Naive thymus-derived CD8-positive, alpha-beta T cell (primary cell): ENCODE results near the gene PPP1R13B. TPM values are rescaled to one million over a fixed set of nuclear protein-coding genes. Genes with fewer than 3 reads are reported as not detected.

Experiments
- ATAC-seq, 2 donors: fragments of 150-1000 bp; cut with Tn5 transposase in 1 of 2; sonication (Bioruptor Pico), chemical (Tn5 transposase) in 1 of 2; 1 replicate in 1 of 2; 2 replicates in 1 of 2; pipeline ENCODE4 v1.10.0; 2021; ENCODE audit warnings: mild to moderate bottlenecking in 2 of 2, moderate library complexity in 2 of 2
- POLR2A ChIA-PET: fragments of 350-600 bp; sonication (Branson Sonifier 250); formaldehyde crosslinking; loops from one replicate; lab custom pipeline; 2021; ENCODE audit warnings: antibody characterized with exemption; lab: Charles Lee
- DNase-seq, 10 donors: peaks; one replicate each; pipeline versions ENCODE4 v3.0.0 to v3.0.0-alpha.2; 2020 to 2022
- H3K27ac Mint-ChIP-seq, 10 donors: one replicate each; pipeline ENCODE4 v1.8.0; 2020 to 2022; ENCODE audit warnings: mild to moderate bottlenecking in 10 of 10, mixed read lengths in 10 of 10, moderate library complexity in 4 of 10, inconsistent platforms in 1 of 10
- H3K27me3 Mint-ChIP-seq, 5 donors: one replicate each; pipeline ENCODE4 v1.8.0; 2021 to 2022; ENCODE audit warnings: mixed read lengths in 5 of 5
- H3K36me3 Mint-ChIP-seq, 3 donors: one replicate each; pipeline ENCODE4 v1.8.0; 2020 to 2022; ENCODE audit warnings: mixed read lengths in 3 of 3, mild to moderate bottlenecking in 2 of 3, inconsistent platforms in 1 of 3
- H3K4me1 Mint-ChIP-seq, 4 donors: one replicate each; pipeline ENCODE4 v1.8.0; 2021 to 2022; ENCODE audit warnings: mixed read lengths in 4 of 4
- H3K4me3 Mint-ChIP-seq, 10 donors: one replicate each; pipeline ENCODE4 v1.8.0; 2020 to 2022; ENCODE audit warnings: mild to moderate bottlenecking in 10 of 10, mixed read lengths in 10 of 10, moderate library complexity in 6 of 10, inconsistent platforms in 1 of 10
- H3K9me3 Mint-ChIP-seq, 9 donors: one replicate each; pipeline ENCODE4 v1.8.0; 2020 to 2022; ENCODE audit warnings: mixed read lengths in 9 of 9, mild to moderate bottlenecking in 3 of 9, inconsistent platforms in 1 of 9, moderate library complexity in 1 of 9
- polyA plus RNA-seq, 3 donors: library from polyadenylated mRNA; unstranded; fragments of 300-500 nt; fragmentation: Illumina TruSeq; gene quantifications; one replicate each; pipeline ENCODE4 v1.2.3, GENCODE V29; 2021
- total RNA-seq, 8 experiments: library from RNA in 2 of 8; stranded (reverse) in 2 of 8; gene quantifications; one replicate each; pipeline ENCODE4 v1.2.3 and lab custom pipeline; 2021 to 2026

The PPP1R13B gene
- total and polyA plus RNA-seq, 5 experiments from 2014 or later = 2.5 to 40.3 (median 6.8) TPM

DNA sequence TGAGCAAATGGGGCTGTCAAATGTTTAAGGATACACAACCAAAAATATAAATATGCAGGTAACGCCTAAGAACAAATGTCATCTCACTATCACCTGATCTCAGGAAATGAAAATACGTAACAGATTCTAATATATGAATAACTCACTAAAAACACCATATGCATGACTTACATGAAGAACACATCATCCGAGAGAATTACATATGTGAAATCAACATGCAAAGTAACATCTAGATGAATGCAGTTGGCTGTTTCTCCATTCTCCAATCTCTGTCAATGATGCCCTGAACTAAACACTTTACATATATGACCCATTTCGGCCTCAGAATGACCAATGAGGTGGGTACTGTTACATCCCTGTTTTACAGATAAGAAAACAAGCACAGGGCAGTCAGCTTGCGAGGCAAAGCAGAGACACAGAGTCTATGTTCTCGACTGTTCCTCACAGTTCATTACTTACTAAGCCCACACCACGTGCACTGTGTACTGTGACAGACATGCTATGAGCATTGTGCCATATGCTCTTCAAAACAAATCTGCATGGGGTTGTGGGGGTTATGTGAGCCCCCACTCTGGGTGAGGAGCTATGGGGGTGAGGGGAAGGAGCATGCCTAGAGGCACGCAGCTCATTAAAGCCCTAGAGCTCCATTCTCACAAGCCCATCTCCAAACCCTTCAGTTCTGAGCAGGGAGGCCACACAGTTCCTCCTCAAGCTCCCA lies 89.2 kb downstream of the PPP1R13B start:
- no peaks in the 10 kb centered on the region for H3K9me3 Mint-ChIP-seq
- H3K27ac Mint-ChIP-seq = peak overlapping the region in 2 of 10 donors; percentile 14 to 56
- H3K4me1 Mint-ChIP-seq = peaks cover 0 to 2% (median 0%) of the 10 kb centered on the region in 4 donors
- peaks cover 0 to 14% (median 3%) of the 10 kb centered on the region in 3 donors for H3K36me3 Mint-ChIP-seq
- DNase-seq (no peak), ATAC-seq (no peak)
- H3K4me3 Mint-ChIP-seq = no peak overlapping the region
- H3K27me3 Mint-ChIP-seq = no peaks in the 10 kb centered on the region
- POLR2A ChIA-PET = interaction anchor here (0.6 kb wide), 1 partner anchor 65 kb away, joined by 3 read pairs; no protein-coding TSS in a partner anchor

DNA sequence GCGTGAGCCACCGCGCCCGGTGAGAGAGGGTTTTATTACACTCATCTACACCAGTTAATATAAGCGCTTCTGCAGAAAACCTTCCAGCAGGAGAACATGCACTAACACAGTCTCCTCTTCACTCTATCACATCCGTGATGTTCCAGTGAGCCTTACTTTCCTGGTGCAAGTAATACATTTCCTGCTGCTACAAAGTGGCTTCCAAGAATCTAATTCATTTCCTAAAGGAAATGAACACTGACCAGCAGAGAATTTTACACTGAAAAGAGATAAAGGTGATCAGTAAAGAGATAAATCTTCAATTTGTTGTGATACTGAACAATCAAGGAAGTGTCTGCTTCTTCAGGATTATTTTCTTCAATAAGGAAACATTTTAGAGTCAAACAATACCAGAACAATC lies 92.3 kb downstream of the PPP1R13B start:
- POLR2A ChIA-PET = interaction anchor here (0.7 kb wide), 2 partner anchors 13 to 47 kb away, joined by 3 to 6 read pairs; no protein-coding TSS in a partner anchor
- H3K27me3 Mint-ChIP-seq = no peaks in the 10 kb centered on the region
- no peaks in the 10 kb centered on the region for H3K9me3 Mint-ChIP-seq
- H3K4me1 Mint-ChIP-seq = no peaks in the 10 kb centered on the region
- peaks cover 0 to 25% (median 3%) of the 10 kb centered on the region in 3 donors for H3K36me3 Mint-ChIP-seq
- ATAC-seq = no peak
- no peak overlapping the region for H3K4me3 Mint-ChIP-seq
- H3K27ac Mint-ChIP-seq = no peak overlapping the region
- DNase-seq = no peak

- Mint-ChIP-seq H3K4me3 (no peak overlapping the region), H3K4me1 (peaks cover 3 to 10% (median 8%) of the 10 kb centered on the region in 4 donors), H3K27me3 (no peaks in the 10 kb centered on the region), H3K27ac (no peak overlapping the region), H3K36me3 (peaks cover 0 to 35% (median 3%) of the 10 kb centered on the region in 3 donors), H3K9me3 (no peaks in the 10 kb centered on the region)
- DNase-seq = no peak
- no peak for ATAC-seq
- POLR2A ChIA-PET = no interaction called here
Observed at GRCh38 chr14:103753774-103754173, 93.6 kb downstream of the PPP1R13B start.

GRCh38 chr14:103749860-103750259 lies 97.5 kb downstream of the PPP1R13B start:
- Mint-ChIP-seq H3K9me3 (no peaks in the 10 kb centered on the region), H3K36me3 (peaks cover 0 to 31% (median 3%) of the 10 kb centered on the region in 3 donors), H3K27ac (peak overlapping the region in 6 of 10 donors; percentile 5 to 72 (median 42)), H3K4me1 (peaks cover 12 to 26% (median 19%) of the 10 kb centered on the region in 4 donors), H3K27me3 (no peaks in the 10 kb centered on the region), H3K4me3 (no peak overlapping the region)
- ATAC-seq (no peak), DNase-seq (peak in 1 of 10 donors; percentile 11)
- POLR2A ChIA-PET = no interaction called here

- peaks cover 12 to 26% (median 19%) of the 10 kb centered on the region in 4 donors for H3K4me1 Mint-ChIP-seq
- H3K27me3 Mint-ChIP-seq = no peaks in the 10 kb centered on the region
- peak overlapping the region in 2 of 10 donors; percentile 48 to 62 for H3K27ac Mint-ChIP-seq
- POLR2A ChIA-PET = no interaction called here
- no peak for ATAC-seq
- peaks cover 0 to 31% (median 5%) of the 10 kb centered on the region in 3 donors for H3K36me3 Mint-ChIP-seq
- peak overlapping the region in 1 of 10 donors; percentile 30 for H3K4me3 Mint-ChIP-seq
- H3K9me3 Mint-ChIP-seq = no peaks in the 10 kb centered on the region
- no peak for DNase-seq
Observed at GRCh38 chr14:103749452-103749851, 97.9 kb downstream of the PPP1R13B start.

- POLR2A ChIA-PET = interaction anchor here (0.5 to 1.6 kb wide), 2 partner anchors 33 to 58 kb away, joined by 5 to 6 read pairs; partner anchors contain the start of genes XRCC3 and ZFYVE21
- Mint-ChIP-seq H3K27ac (peak overlapping the region; percentile 37 to 94 (median 90)), H3K4me3 (peak overlapping the region in 6 of 10 donors; percentile 7 to 70 (median 44)), H3K36me3 (peaks cover 0 to 26% (median 5%) of the 10 kb centered on the region in 3 donors), H3K9me3 (no peaks in the 10 kb centered on the region), H3K27me3 (no peaks in the 10 kb centered on the region), H3K4me1 (peaks cover 12 to 26% (median 19%) of the 10 kb centered on the region in 4 donors)
- ATAC-seq (peak; percentile 99 to 100), DNase-seq (peak; percentile 10 to 80 (median 50))
Observed at GRCh38 chr14:103748534-103748857, 98.9 kb downstream of the PPP1R13B start.

DNA sequence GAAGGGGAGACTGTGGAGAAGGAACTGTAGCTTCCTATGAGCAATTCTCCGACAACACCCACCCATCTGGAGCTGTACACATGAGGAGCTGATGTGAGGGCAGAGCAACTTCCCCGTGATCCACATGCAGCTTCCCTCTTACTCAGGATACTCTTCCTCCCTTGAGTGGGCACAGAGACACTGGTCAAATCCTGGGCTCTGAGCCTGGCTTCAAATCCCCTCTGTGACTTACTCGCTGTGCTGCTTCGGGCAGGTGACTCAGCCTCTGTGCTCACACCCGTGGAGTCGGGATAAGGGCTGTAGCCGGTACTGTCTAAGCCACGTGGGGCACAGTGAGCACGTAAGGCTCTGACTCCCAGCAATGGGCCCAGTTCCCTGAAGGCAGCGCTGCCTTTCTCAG lies 100.7 kb downstream of the PPP1R13B start:
- peaks cover 0 to 27% (median 8%) of the 10 kb centered on the region in 3 donors for H3K36me3 Mint-ChIP-seq
- POLR2A ChIA-PET = interaction anchor here (1.1 kb wide), 1 partner anchor 174 kb away, joined by 5 read pairs; no protein-coding TSS in a partner anchor
- no peak for ATAC-seq
- no peak overlapping the region for H3K4me3 Mint-ChIP-seq
- peak overlapping the region in 3 of 10 donors; percentile 55 to 65 (median 63) for H3K27ac Mint-ChIP-seq
- no peaks in the 10 kb centered on the region for H3K27me3 Mint-ChIP-seq
- H3K4me1 Mint-ChIP-seq = peaks cover 12 to 26% (median 19%) of the 10 kb centered on the region in 4 donors
- no peaks in the 10 kb centered on the region for H3K9me3 Mint-ChIP-seq
- no peak for DNase-seq

DNA sequence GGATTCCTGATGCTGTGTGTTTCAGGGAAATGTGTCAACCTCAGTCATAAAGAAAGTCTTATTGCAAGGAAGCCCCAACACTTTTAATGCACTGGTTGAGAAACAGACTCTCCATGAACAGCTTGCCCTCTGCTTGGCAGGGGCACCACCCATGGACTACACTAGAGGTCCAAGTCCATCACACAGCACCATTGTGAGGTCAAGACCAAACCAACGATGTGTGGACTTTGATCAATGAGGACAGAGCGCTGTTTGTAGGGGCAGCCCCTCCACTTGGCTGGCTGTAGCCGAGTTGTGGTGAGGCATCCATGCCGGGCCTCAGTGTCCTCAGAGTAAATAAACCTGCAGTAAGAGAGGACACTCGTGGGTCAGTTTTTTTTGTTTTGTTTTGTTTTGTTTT lies 102.0 kb downstream of the PPP1R13B start:
- H3K36me3 Mint-ChIP-seq = peaks cover 0 to 32% (median 8%) of the 10 kb centered on the region in 3 donors
- peaks cover 12 to 26% (median 19%) of the 10 kb centered on the region in 4 donors for H3K4me1 Mint-ChIP-seq
- POLR2A ChIA-PET = no interaction called here
- no peaks in the 10 kb centered on the region for H3K9me3 Mint-ChIP-seq
- no peak overlapping the region for H3K4me3 Mint-ChIP-seq
- DNase-seq (no peak), ATAC-seq (no peak)
- H3K27ac Mint-ChIP-seq = no peak overlapping the region
- H3K27me3 Mint-ChIP-seq = no peaks in the 10 kb centered on the region

- Mint-ChIP-seq H3K27ac (peak overlapping the region in 2 of 10 donors; percentile 12 to 27), H3K9me3 (no peaks in the 10 kb centered on the region), H3K4me3 (no peak overlapping the region), H3K27me3 (no peaks in the 10 kb centered on the region), H3K36me3 (peaks cover 0 to 36% (median 8%) of the 10 kb centered on the region in 3 donors), H3K4me1 (peaks cover 12 to 24% (median 18%) of the 10 kb centered on the region in 4 donors)
- ATAC-seq (no peak), DNase-seq (no peak)
- POLR2A ChIA-PET = no interaction called here
Observed at GRCh38 chr14:103744621-103745395, 102.6 kb downstream of the PPP1R13B start.

- H3K27ac Mint-ChIP-seq = no peak overlapping the region
Observed at GRCh38 chr14:103743691-103744090, 103.7 kb downstream of the PPP1R13B start.

DNA sequence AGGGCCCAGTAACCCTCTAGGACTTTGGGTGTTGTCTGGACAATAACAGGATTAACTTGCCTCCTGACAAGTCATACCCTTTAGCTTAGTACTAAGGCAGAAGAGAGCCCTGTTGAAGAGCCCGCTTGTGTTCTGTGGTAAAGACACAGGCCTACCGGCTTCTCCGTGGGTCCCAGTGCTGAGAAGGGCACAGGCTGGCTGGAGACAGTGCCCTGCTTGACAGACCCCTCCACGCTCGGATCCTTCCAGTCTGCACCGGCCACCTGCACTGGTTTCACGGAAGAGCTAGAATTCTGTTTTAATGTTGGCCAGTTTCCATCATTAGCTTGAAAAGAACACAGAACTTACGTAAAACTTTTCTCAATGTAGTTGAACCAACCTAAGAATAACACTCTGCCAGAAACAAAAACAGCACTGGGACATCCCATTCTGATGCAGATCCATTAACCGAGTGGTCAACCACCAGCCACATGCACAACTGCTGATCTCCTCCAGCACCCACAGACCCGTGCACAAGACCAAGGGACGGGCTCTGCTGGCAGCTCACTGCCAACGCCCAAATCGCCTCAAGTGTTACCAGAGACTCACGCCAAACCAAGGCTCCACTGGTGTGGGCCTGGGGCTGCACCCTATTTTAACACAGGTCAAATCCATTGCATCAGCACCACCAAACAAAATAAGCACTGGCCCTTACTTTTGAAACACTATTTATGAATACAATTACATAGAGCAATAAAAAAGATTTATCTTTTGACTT lies 104.7 kb downstream of the PPP1R13B start:
- Mint-ChIP-seq H3K36me3 (peaks cover 0 to 45% (median 11%) of the 10 kb centered on the region in 3 donors), H3K27me3 (no peaks in the 10 kb centered on the region), H3K27ac (no peak overlapping the region), H3K9me3 (no peaks in the 10 kb centered on the region), H3K4me1 (peaks cover 0 to 5% (median under 1%) of the 10 kb centered on the region in 4 donors), H3K4me3 (no peak overlapping the region)
- DNase-seq = no peak
- ATAC-seq = no peak
- POLR2A ChIA-PET = no interaction called here

More at GRCh38 chr14:103743691-103744090, 103.7 kb downstream of the PPP1R13B start:
- Mint-ChIP-seq H3K27me3 (no peaks in the 10 kb centered on the region), H3K9me3 (no peaks in the 10 kb centered on the region), H3K4me3 (no peak overlapping the region), H3K36me3 (peaks cover 0 to 36% (median 8%) of the 10 kb centered on the region in 3 donors), H3K4me1 (peaks cover 8 to 15% (median 10%) of the 10 kb centered on the region in 4 donors)
- no peak for ATAC-seq
- POLR2A ChIA-PET = no interaction called here
- DNase-seq = no peak

DNA sequence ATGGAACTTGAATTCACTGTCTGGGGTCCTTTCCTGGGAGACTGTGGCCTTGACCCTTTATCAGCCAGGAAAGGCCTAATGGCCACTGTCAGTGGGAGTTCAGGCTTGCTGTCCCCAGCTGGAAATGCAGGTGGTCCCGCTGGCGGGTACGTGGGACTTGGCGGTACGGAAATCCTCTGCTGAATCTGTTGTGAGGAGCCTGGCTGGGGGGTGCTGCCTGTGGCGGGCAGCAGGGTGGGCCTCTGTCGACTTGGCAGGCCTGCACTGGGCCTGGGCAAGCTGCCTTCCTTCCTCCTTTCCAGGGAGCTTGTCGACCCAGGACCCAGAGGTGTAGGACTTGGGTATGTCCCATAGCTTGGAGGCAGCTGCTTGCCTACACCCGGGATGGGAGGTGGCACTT lies 105.5 kb downstream of the PPP1R13B start:
- H3K9me3 Mint-ChIP-seq = no peaks in the 10 kb centered on the region
- POLR2A ChIA-PET = no interaction called here
- no peak overlapping the region for H3K27ac Mint-ChIP-seq
- DNase-seq (no peak), ATAC-seq (no peak)
- H3K36me3 Mint-ChIP-seq = peaks cover 0 to 51% (median 11%) of the 10 kb centered on the region in 3 donors
- H3K4me1 Mint-ChIP-seq = no peaks in the 10 kb centered on the region
- H3K27me3 Mint-ChIP-seq = no peaks in the 10 kb centered on the region
- H3K4me3 Mint-ChIP-seq = no peak overlapping the region
